Measurements from ENCODE around the gene GNAT3.

The GNAT3 gene

GRCh38 chr7:80511964-80512363 lies at the start of gene GNAT3:
TSS of gene GNAT3 (minus strand) at chr7:80512064. CDS start at chr7:80511926, 138 bp downstream.
- DNase-seq: no peak

GRCh38 chr7:80558116-80558515 lies 46.3 kb upstream of the GNAT3 start:
- DNase-seq: no peak

GRCh38 chr7:80552031-80552694 lies 40.3 kb upstream of the GNAT3 start:
- DNase-seq: no peak

- no peak for DNase-seq
Observed at GRCh38 chr7:80550005-80550404, 38.1 kb upstream of the GNAT3 start.

- DNase-seq: no peak
Observed at GRCh38 chr7:80548840-80549530, 37.1 kb upstream of the GNAT3 start.

GRCh38 chr7:80542398-80542797 lies 30.5 kb upstream of the GNAT3 start:
- DNase-seq: no peak

GRCh38 chr7:80540836-80541235 lies 29.0 kb upstream of the GNAT3 start:
- no peak for DNase-seq

- no peak for DNase-seq
Observed at GRCh38 chr7:80537091-80537490, 25.2 kb upstream of the GNAT3 start.

GRCh38 chr7:80536426-80536825 lies 24.6 kb upstream of the GNAT3 start:
- DNase-seq: peak in 1 of 2 experiments; percentile 7

GRCh38 chr7:80533287-80533686 lies 21.4 kb upstream of the GNAT3 start:
- no peak for DNase-seq

GRCh38 chr7:80532153-80532552 lies 20.3 kb upstream of the GNAT3 start:
- DNase-seq: no peak

GRCh38 chr7:80530136-80530535 lies 18.3 kb upstream of the GNAT3 start:
- no peak for DNase-seq

- no peak for DNase-seq
Observed at GRCh38 chr7:80529362-80529761, 17.5 kb upstream of the GNAT3 start.

GRCh38 chr7:80528689-80529088 lies 16.8 kb upstream of the GNAT3 start:
- DNase-seq: no peak

GRCh38 chr7:80526472-80526871 lies 14.6 kb upstream of the GNAT3 start:
- DNase-seq: no peak

GRCh38 chr7:80524693-80525092 lies 12.8 kb upstream of the GNAT3 start:
- no peak for DNase-seq

- no peak for DNase-seq
Observed at GRCh38 chr7:80521809-80522208, 9.9 kb upstream of the GNAT3 start.

GRCh38 chr7:80520199-80520598 lies 8.3 kb upstream of the GNAT3 start:
- DNase-seq: no peak

GRCh38 chr7:80517282-80517747 lies 5.5 kb upstream of the GNAT3 start:
- no peak for DNase-seq

- DNase-seq: no peak
Observed at GRCh38 chr7:80515298-80515697, 3.4 kb upstream of the GNAT3 start.

GRCh38 chr7:80510021-80510420 lies 1.8 kb downstream of the GNAT3 start:
- DNase-seq: no peak

- no peak for DNase-seq
Observed at GRCh38 chr7:80508440-80508839, 3.4 kb downstream of the GNAT3 start.

GRCh38 chr7:80505900-80506500 lies 5.9 kb downstream of the GNAT3 start:
- DNase-seq: no peak

GRCh38 chr7:80500325-80500724 lies 11.5 kb downstream of the GNAT3 start:
- no peak for DNase-seq
